MCF 10A (cell line): ENCODE measurements around the gene BASP1. TPM values are rescaled to one million over a fixed set of nuclear protein-coding genes. Genes with fewer than 3 reads are reported as not detected.

Experiments
- BruUV-seq: library from RNA; stranded (reverse); fragments of 400-500 nt; replicated peaks from 2 replicates; lab custom pipeline; 2021; lab: Mats Ljungman, UMichigan
- CTCF ChIA-PET: fragments of 300-600 bp; sonication (Branson Sonifier 250); formaldehyde crosslinking; extraction: SDS; loops from one replicate; lab custom pipeline; 2021; ENCODE audit warnings: antibody characterized with exemption, inconsistent platforms; lab: Yijun Ruan, JAX
- POLR2A ChIA-PET: fragments of 300-600, 350-650 bp; sonication (Branson Sonifier 250); formaldehyde crosslinking; extraction: SDS; loops from one replicate; lab custom pipeline; 2020; ENCODE audit warnings: antibody characterized with exemption, inconsistent platforms; lab: Yijun Ruan, JAX
- DNase-seq: peaks from one replicate; pipeline ENCODE4 v3.0.0-alpha.2; 2018; ENCODE audit not compliant: unreplicated experiment
- H3K27ac Mint-ChIP-seq: one replicate; pipeline ENCODE4 v1.8.0; 2022; ENCODE audit warnings: mild to moderate bottlenecking, low read depth, mixed read lengths; ENCODE audit not compliant: unreplicated experiment
- H3K27me3 Mint-ChIP-seq: one replicate; pipeline ENCODE4 v1.8.0; 2022; ENCODE audit warnings: mixed read lengths; ENCODE audit not compliant: insufficient read depth, unreplicated experiment
- H3K36me3 Mint-ChIP-seq: one replicate; pipeline ENCODE4 v1.8.0; 2022; ENCODE audit warnings: mild to moderate bottlenecking, moderate library complexity, mixed read lengths; ENCODE audit not compliant: insufficient read depth, unreplicated experiment
- H3K4me1 Mint-ChIP-seq: one replicate; pipeline ENCODE4 v1.8.0; 2022; ENCODE audit warnings: mixed read lengths; ENCODE audit not compliant: insufficient read depth, unreplicated experiment
- H3K4me3 Mint-ChIP-seq: one replicate; pipeline ENCODE4 v1.8.0; 2022; ENCODE audit warnings: mild to moderate bottlenecking, moderate library complexity, mixed read lengths; ENCODE audit not compliant: unreplicated experiment
- H3K9me3 Mint-ChIP-seq: one replicate; pipeline ENCODE4 v1.8.0; 2022; ENCODE audit warnings: mixed read lengths; ENCODE audit not compliant: unreplicated experiment
- intact Hi-C: fragments of 100-400 bp; cut with micrococcal nuclease; formaldehyde crosslinking; loops from 2 replicates; pipeline ENCODE4 v1.14.1; 2022
- total RNA-seq: library from RNA; stranded (reverse); gene quantifications from 2 replicates; pipeline ENCODE4 v1.2.3, GENCODE V29; 2022
- TF ChIP-seq, protein P1 (sequence below): fragments of 200-600 bp; IDR thresholded peaks from one replicate; pipeline ENCODE4 v1.8.0; 2022; ENCODE audit warnings: antibody characterized with exemption, mild to moderate bottlenecking; ENCODE audit not compliant: unreplicated experiment

Gene BASP1
- total RNA-seq, 1 experiment from 2014 or later, result 84.5 TPM

- H3K36me3 Mint-ChIP-seq, result no peaks in the 10 kb centered on the region
- H3K4me1 Mint-ChIP-seq, result peaks cover 31% of the 10 kb centered on the region
- no peaks in the 10 kb centered on the region for H3K27me3 Mint-ChIP-seq
- BruUV-seq, result no TSS peak
- TF ChIP-seq, protein P1, sequence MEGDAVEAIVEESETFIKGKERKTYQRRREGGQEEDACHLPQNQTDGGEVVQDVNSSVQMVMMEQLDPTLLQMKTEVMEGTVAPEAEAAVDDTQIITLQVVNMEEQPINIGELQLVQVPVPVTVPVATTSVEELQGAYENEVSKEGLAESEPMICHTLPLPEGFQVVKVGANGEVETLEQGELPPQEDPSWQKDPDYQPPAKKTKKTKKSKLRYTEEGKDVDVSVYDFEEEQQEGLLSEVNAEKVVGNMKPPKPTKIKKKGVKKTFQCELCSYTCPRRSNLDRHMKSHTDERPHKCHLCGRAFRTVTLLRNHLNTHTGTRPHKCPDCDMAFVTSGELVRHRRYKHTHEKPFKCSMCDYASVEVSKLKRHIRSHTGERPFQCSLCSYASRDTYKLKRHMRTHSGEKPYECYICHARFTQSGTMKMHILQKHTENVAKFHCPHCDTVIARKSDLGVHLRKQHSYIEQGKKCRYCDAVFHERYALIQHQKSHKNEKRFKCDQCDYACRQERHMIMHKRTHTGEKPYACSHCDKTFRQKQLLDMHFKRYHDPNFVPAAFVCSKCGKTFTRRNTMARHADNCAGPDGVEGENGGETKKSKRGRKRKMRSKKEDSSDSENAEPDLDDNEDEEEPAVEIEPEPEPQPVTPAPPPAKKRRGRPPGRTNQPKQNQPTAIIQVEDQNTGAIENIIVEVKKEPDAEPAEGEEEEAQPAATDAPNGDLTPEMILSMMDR, result no peak
- no peak overlapping the region for H3K4me3 Mint-ChIP-seq
- H3K9me3 Mint-ChIP-seq, result no peaks in the 10 kb centered on the region
- intact Hi-C loops, result no loop called here
- ChIA-PET POLR2A (interaction anchor here (0.6 to 2.9 kb wide), 3 partner anchors 10 to 1142 kb away, joined by 3 to 17 read pairs (median 6); no protein-coding TSS in a partner anchor), CTCF (interaction anchor here (0.7 to 1.1 kb wide), 2 partner anchors 17 to 35 kb away, joined by 3 to 4 read pairs; no protein-coding TSS in a partner anchor)
- peak overlapping the region; percentile 46 for H3K27ac Mint-ChIP-seq
- DNase-seq, result no peak
Measured at GRCh38 chr5:17238521-17239041, 21.1 kb downstream of the BASP1 start.

DNA sequence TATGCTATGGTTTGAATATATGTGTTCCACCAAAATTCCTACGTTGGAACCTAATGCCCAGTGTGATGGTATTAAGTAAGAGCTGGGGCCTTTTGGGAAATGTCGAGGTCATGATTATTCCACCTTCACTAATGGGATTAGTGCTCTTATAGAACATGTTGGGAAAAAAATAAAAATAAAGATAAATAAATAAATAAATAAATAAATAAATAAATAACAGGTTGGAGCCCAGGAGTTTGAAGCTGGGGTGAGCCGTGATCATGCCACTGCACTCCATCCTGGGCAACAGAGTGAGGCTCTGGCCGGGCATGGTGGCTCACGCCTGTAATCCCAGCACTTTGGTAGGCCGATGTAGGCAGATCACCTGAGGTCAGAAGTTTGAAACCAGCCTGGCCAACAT is 22.5 kb downstream of the BASP1 start:
- TF ChIP-seq, protein P1, result no peak

DNA sequence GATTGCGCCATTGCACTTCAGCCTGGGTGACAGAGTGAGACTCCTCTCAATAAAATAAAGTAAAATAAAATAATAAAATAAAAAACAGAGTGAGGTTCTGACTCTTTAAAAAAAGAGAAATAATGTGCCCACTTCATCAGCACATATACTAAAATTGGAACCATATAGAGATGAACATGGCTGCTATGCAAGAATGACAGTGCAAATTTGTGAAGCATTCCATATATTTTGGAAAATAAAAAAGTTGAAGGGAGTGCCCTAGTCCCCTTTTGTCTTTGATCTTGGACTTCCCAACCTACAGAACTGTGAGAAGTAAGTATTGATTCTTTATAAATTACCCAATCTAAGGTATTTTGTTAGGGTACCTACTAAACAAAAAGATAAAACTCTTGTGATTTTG is 23.1 kb downstream of the BASP1 start:
- Mint-ChIP-seq H3K36me3 (peaks cover 6% of the 10 kb centered on the region), H3K4me3 (no peak overlapping the region), H3K27me3 (no peaks in the 10 kb centered on the region), H3K4me1 (peaks cover 35% of the 10 kb centered on the region), H3K9me3 (no peaks in the 10 kb centered on the region), H3K27ac (no peak overlapping the region)
- CTCF ChIA-PET, result interaction anchor here (0.6 to 1.1 kb wide), 2 partner anchors 14 to 45 kb away, joined by 3 read pairs; no protein-coding TSS in a partner anchor
- POLR2A ChIA-PET, result interaction anchor here (1.8 kb wide), 1 partner anchor 13 kb away, joined by 6 read pairs; no protein-coding TSS in a partner anchor
- TF ChIP-seq, protein P1, result no peak
- intact Hi-C loops, result no loop called here
- BruUV-seq, result no TSS peak
- DNase-seq, result no peak

More for the DNA sequence above, 22.5 kb downstream of the BASP1 start:
- no peaks in the 10 kb centered on the region for H3K9me3 Mint-ChIP-seq
- intact Hi-C loops, result no loop called here
- ChIA-PET POLR2A (interaction anchor here (1.8 to 2.9 kb wide), 2 partner anchors 8 to 13 kb away, joined by 6 to 17 read pairs; no protein-coding TSS in a partner anchor), CTCF (interaction anchor here (1.1 kb wide), 1 partner anchor 15 kb away, joined by 3 read pairs; no protein-coding TSS in a partner anchor)
- no peaks in the 10 kb centered on the region for H3K27me3 Mint-ChIP-seq
- no peak overlapping the region for H3K27ac Mint-ChIP-seq
- H3K36me3 Mint-ChIP-seq, result peaks cover 6% of the 10 kb centered on the region
- peaks cover 37% of the 10 kb centered on the region for H3K4me1 Mint-ChIP-seq
- no peak overlapping the region for H3K4me3 Mint-ChIP-seq
- no peak for DNase-seq
- no TSS peak for BruUV-seq

- Mint-ChIP-seq H3K27me3 (no peaks in the 10 kb centered on the region), H3K4me3 (no peak overlapping the region), H3K4me1 (peaks cover 29% of the 10 kb centered on the region), H3K9me3 (no peaks in the 10 kb centered on the region), H3K27ac (peak overlapping the region; percentile 7), H3K36me3 (peaks cover 6% of the 10 kb centered on the region)
- no peak for DNase-seq
- BruUV-seq, result no TSS peak
- TF ChIP-seq, protein P1, result no peak
- POLR2A ChIA-PET, result interaction anchor here (0.5 to 0.7 kb wide), 3 partner anchors 64 to 633 kb away, joined by 3 read pairs; no protein-coding TSS in a partner anchor
- CTCF ChIA-PET, result no interaction called here
- intact Hi-C loops, result no loop called here
Measured at GRCh38 chr5:17241635-17242034, 24.2 kb downstream of the BASP1 start.
